Neuronal stem cell (in vitro differentiated cells): Measurements from ENCODE around the gene SLC9C1. TPM values are rescaled to one million over a fixed set of nuclear protein-coding genes. Genes with fewer than 3 reads are reported as not detected.

Experiments used
- small RNA-seq: library from polyadenylated mRNA; stranded (forward); fragments of <200 nt; extraction: miRNeasy Mini kit (QIAGEN cat#:217004); gene quantifications from one replicate; pipeline ENCODE3, GENCODE V24; 2013; ENCODE audit not compliant: insufficient read depth

Gene SLC9C1

Small RNAs within 50 kb of the gene (small RNA-seq; reads per million reads assigned to genes)
- not detected for gene MIR567
